G401.6 (cell line): ENCODE data around the gene ADAM30.

ENCODE experiments used
- FAIRE-seq: peaks from 2 replicates; lab custom pipeline; 2012; peaks lifted over from hg19 to GRCh38; lab: Jason Lieb, UNC

ADAM30 gene

GRCh38 chr1:119908661-119909060 lies 12.3 kb upstream of the ADAM30 start:
- FAIRE-seq, result no peak

GRCh38 chr1:119906927-119907652 lies 10.8 kb upstream of the ADAM30 start:
- no peak for FAIRE-seq

GRCh38 chr1:119903443-119903835 lies 7.1 kb upstream of the ADAM30 start:
- no peak for FAIRE-seq

- FAIRE-seq, result no peak
These were observed 6.6 kb upstream of the ADAM30 start for GRCh38 chr1:119902775-119903442.

- no peak for FAIRE-seq
These were observed 2.8 kb upstream of the ADAM30 start for GRCh38 chr1:119898981-119899720.

- no peak for FAIRE-seq
These were observed 2.2 kb upstream of the ADAM30 start for GRCh38 chr1:119898530-119898929.

GRCh38 chr1:119895102-119895501 lies 1.2 kb downstream of the ADAM30 start:
- no peak for FAIRE-seq

- no peak for FAIRE-seq
These were observed 2.3 kb downstream of the ADAM30 start for GRCh38 chr1:119893827-119894700.

- no peak for FAIRE-seq
These were observed 3.0 kb downstream of the ADAM30 start for GRCh38 chr1:119893238-119893791.

- no peak for FAIRE-seq
These were observed 4.9 kb downstream of the ADAM30 start for GRCh38 chr1:119891386-119891785.

- FAIRE-seq, result no peak
These were observed 7.8 kb downstream of the ADAM30 start for GRCh38 chr1:119888476-119888875.

- FAIRE-seq, result no peak
These were observed 8.9 kb downstream of the ADAM30 start for GRCh38 chr1:119887427-119887826.

GRCh38 chr1:119885903-119886783 lies 10.2 kb downstream of the ADAM30 start:
- no peak for FAIRE-seq

- FAIRE-seq, result no peak
These were observed 11.6 kb downstream of the ADAM30 start for GRCh38 chr1:119884711-119885110.

GRCh38 chr1:119883826-119884225 lies 12.5 kb downstream of the ADAM30 start:
- no peak for FAIRE-seq

- no peak for FAIRE-seq
These were observed 13.9 kb downstream of the ADAM30 start for GRCh38 chr1:119882132-119883049.

- FAIRE-seq, result no peak
These were observed 16.5 kb downstream of the ADAM30 start for GRCh38 chr1:119879510-119880434.

GRCh38 chr1:119878171-119878570 lies 18.1 kb downstream of the ADAM30 start:
- FAIRE-seq, result no peak

GRCh38 chr1:119874186-119874585 lies 22.1 kb downstream of the ADAM30 start:
- FAIRE-seq, result no peak
